GM12878 (cell line): ENCODE results near the gene MBD3L2B. TPM values are rescaled to one million over a fixed set of nuclear protein-coding genes. Genes with fewer than 3 reads are reported as not detected.

Experiments used
- ATAC-seq: fragments of 200-7000 bp; cut with Tn5 transposase; 3 replicates; pipeline ENCODE4 v1.9.1; 2020; ENCODE audit warnings: mild to moderate bottlenecking, moderate library complexity
- BruUV-seq: library from RNA; stranded (reverse); fragments of 400-500 nt; replicated peaks from 2 replicates; lab custom pipeline; 2021; lab: Mats Ljungman, UMichigan
- CTCF ChIA-PET: fragments of 300-600 bp; sonication (Branson Sonifier 250); formaldehyde crosslinking; extraction: SDS; loops from one replicate; lab custom pipeline; 2021; ENCODE audit warnings: inconsistent platforms; lab: Yijun Ruan, JAX
- POLR2A ChIA-PET: fragments of 350-600 bp; formaldehyde crosslinking; extraction: SDS; loops from one replicate; lab custom pipeline; 2021; ENCODE audit warnings: inconsistent platforms; lab: Charles Lee
- RAD21 ChIA-PET: fragments of 300-600 bp; sonication (Branson Sonifier 250); formaldehyde crosslinking; loops from one replicate; lab custom pipeline; 2023; ENCODE audit warnings: antibody characterized with exemption; ENCODE audit not compliant: unreplicated experiment; lab: Charles Lee
- SMC1A ChIA-PET: fragments of 300-600 bp; sonication (Branson Sonifier 250); formaldehyde crosslinking; loops from one replicate; lab custom pipeline; 2023; ENCODE audit not compliant: unreplicated experiment, uncharacterized antibody; lab: Charles Lee
- DNase-seq: peaks from one replicate; pipeline ENCODE4 v3.0.0-alpha.2; 2011; ENCODE audit warnings: low read depth, low spot score
- FAIRE-seq: peaks from 3 replicates; lab custom pipeline; 2011; peaks lifted over from hg19 to GRCh38; lab: Jason Lieb, UNC
- H2AFZ ChIP-seq: 2 replicates; pipeline ENCODE4 v1.6.0; 2011; ENCODE audit warnings: low read depth, low read length, control low read depth; ENCODE audit not compliant: control insufficient read depth
- H3K27ac ChIP-seq: 2 replicates; pipeline ENCODE4 v1.5.1; 2011; ENCODE audit warnings: control low read depth; ENCODE audit not compliant: control insufficient read depth, insufficient read depth
- H3K27me3 ChIP-seq, 2 experiments: replicated peaks in 1 of 2; 2 replicates each; pipeline versions ENCODE4 v1.6.0 to v1.6.1; 2011; ENCODE audit warnings: low read length in 1 of 2; ENCODE audit not compliant: control insufficient read depth in 2 of 2, insufficient read depth in 2 of 2
- H3K36me3 ChIP-seq, 2 experiments: 2 replicates each; pipeline ENCODE4 v1.5.1; 2011; ENCODE audit warnings: low read length in 1 of 2; ENCODE audit not compliant: control insufficient read depth in 2 of 2, insufficient read depth in 2 of 2
- H3K4me1 ChIP-seq: 2 replicates; pipeline ENCODE4 v1.6.1; 2011; ENCODE audit warnings: mild to moderate bottlenecking, low read length, moderate library complexity, mixed read lengths; ENCODE audit not compliant: control insufficient read depth, insufficient read depth
- H3K4me2 ChIP-seq: 2 replicates; pipeline ENCODE4 v1.6.0; 2011; ENCODE audit warnings: control low read depth; ENCODE audit not compliant: control insufficient read depth, insufficient read depth
- H3K4me3 ChIP-seq: fragments of 200-600 bp; sonication (generic); 2 replicates; pipeline ENCODE4 v1.5.1; 2016
- H3K79me2 ChIP-seq: 2 replicates; pipeline ENCODE4 v1.6.0; 2011; ENCODE audit warnings: low read length; ENCODE audit not compliant: control insufficient read depth, insufficient read depth
- H3K9ac ChIP-seq: 2 replicates; pipeline ENCODE4 v1.8.0; 2011; ENCODE audit warnings: low read length, control low read depth, mixed read lengths; ENCODE audit not compliant: control insufficient read depth, insufficient read depth
- H3K9me3 ChIP-seq: replicated peaks from 3 replicates; pipeline ENCODE4 v1.5.1; 2011; ENCODE audit warnings: mild to moderate bottlenecking, low read length; ENCODE audit not compliant: control insufficient read depth, insufficient read depth
- H4K20me1 ChIP-seq: 2 replicates; pipeline ENCODE4 v1.6.0; 2011; ENCODE audit not compliant: control insufficient read depth, insufficient read depth
- CEBPZ ChIP-seq: fragments of 150-350 bp; IDR thresholded peaks from 2 replicates; pipeline ENCODE4 v1.6.1; 2016; ENCODE audit warnings: low read depth, low read length
- CREB1 ChIP-seq: IDR thresholded peaks from 2 replicates; pipeline ENCODE4 v1.6.1; 2012; ENCODE audit warnings: low read depth, mild to moderate bottlenecking, inconsistent platforms
- IKZF2 ChIP-seq, 2 experiments: fragments of 450-650 bp; IDR thresholded peaks; 2 replicates each; pipeline ENCODE4 v1.6.1; 2017; ENCODE audit warnings: mild to moderate bottlenecking in 2 of 2, moderate library complexity in 2 of 2
- NR2C2 ChIP-seq: IDR thresholded peaks from 2 replicates; pipeline ENCODE4 v1.6.1; 2011; ENCODE audit warnings: borderline replicate concordance, low read depth; ENCODE audit not compliant: control insufficient read depth, insufficient read length
- RAD51 ChIP-seq: fragments of 450-650 bp; IDR thresholded peaks from 2 replicates; pipeline ENCODE4 v1.6.1; 2016; ENCODE audit warnings: moderate library complexity, mild to moderate bottlenecking, inconsistent platforms
- RB1 ChIP-seq: fragments of 450-650 bp; formaldehyde crosslinking; IDR thresholded peaks from 2 replicates; pipeline ENCODE4 v1.6.1; 2017; ENCODE audit warnings: mild to moderate bottlenecking, borderline replicate concordance
- RBBP5 ChIP-seq: fragments of 200-600 bp; sonication (generic); conservative IDR thresholded peaks from 2 replicates; pipeline ENCODE4 v1.6.1; 2016
- SIX5 ChIP-seq: IDR thresholded peaks from 2 replicates; pipeline ENCODE4 v1.6.1; 2011; ENCODE audit warnings: mild to moderate bottlenecking, low read depth, low read length, moderate library complexity; ENCODE audit not compliant: severe bottlenecking
- SPI1 ChIP-seq: IDR thresholded peaks from 2 replicates; pipeline ENCODE4 v1.6.1; 2011; ENCODE audit warnings: low read depth, mild to moderate bottlenecking, low read length, moderate library complexity, borderline replicate concordance; ENCODE audit not compliant: insufficient read depth
- STAT3 ChIP-seq: IDR thresholded peaks from 2 replicates; pipeline ENCODE4 v1.6.1; 2011; ENCODE audit warnings: low read depth, low read length, improper control_type of control experiment
- TARDBP ChIP-seq: IDR thresholded peaks from 2 replicates; pipeline ENCODE4 v1.6.1; 2016; ENCODE audit warnings: borderline replicate concordance
- ZNF207 ChIP-seq: fragments of 450-650 bp; IDR thresholded peaks from 2 replicates; pipeline ENCODE4 v1.6.1; 2014; ENCODE audit warnings: antibody characterized with exemption, mild to moderate bottlenecking, borderline replicate concordance
- WGBS: methylation state at CpG from one replicate; pipeline ENCODE4 v1.1.6; 2016; ENCODE audit warnings: low lambda C conversion rate; ENCODE audit not compliant: insufficient replicate concordance, insufficient coverage; ENCODE audit errors: missing lambda C conversion rate; 5-methylcytosine and 5-hydroxymethylcytosine counted together
- in situ Hi-C: fragments of 300-500 bp; cut with MboI; formaldehyde crosslinking; loops from 9 replicates; pipeline ENCODE4 v1.14.3; 2018; ENCODE audit warnings: mixed read lengths
- intact Hi-C: fragments of 100-400 bp; cut with micrococcal nuclease; formaldehyde crosslinking; loops from one replicate; pipeline ENCODE4 v1.14.2; 2022; ENCODE audit not compliant: unreplicated experiment
- polyA plus RNA-seq, 11 experiments: library from polyadenylated mRNA; depleted of rRNA in 4 of 11; unstranded in 6 of 11; stranded (reverse) in 5 of 11; fragments of >200 nt; fragmentation: Nextera tagmentation in 4 of 11; fragmentation: Illumina TruSeq in 1 of 11; extraction: Ambion mirVana in 4 of 11; extraction: Trizol in 1 of 11; gene quantifications; 1 replicate in 1 of 11; 2 replicates in 10 of 11; pipeline versions ENCODE4 v1.2.1 to v1.2.3, GENCODE V29; 2011 to 2016; ENCODE audit warnings: inconsistent platforms in 2 of 11, missing spikeins in 2 of 11, low read depth in 1 of 11
- total RNA-seq, 4 experiments: library from RNA; depleted of rRNA in 3 of 4; stranded (reverse); fragments of >200 nt in 3 of 4; fragmentation: Illumina TruSeq in 1 of 4; extraction: Trizol in 1 of 4; gene quantifications; 2 replicates each; pipeline versions ENCODE4 v1.2.1 to v1.2.3, GENCODE V29; 2013 to 2021
- TF ChIP-seq, protein P1 (sequence below): fragments of 450-650 bp; IDR thresholded peaks from 2 replicates; pipeline ENCODE4 v1.6.1; 2017; ENCODE audit warnings: antibody characterized with exemption, mild to moderate bottlenecking, moderate library complexity
- TF ChIP-seq, protein P2 (sequence below): fragments of 150-350 bp; IDR thresholded peaks from 2 replicates; pipeline ENCODE4 v1.6.1; 2014; ENCODE audit warnings: mild to moderate bottlenecking, low read depth, low read length
- TF ChIP-seq, protein P3 (sequence below): fragments of 450-650 bp; IDR thresholded peaks from 2 replicates; pipeline ENCODE4 v1.6.1; 2017; ENCODE audit warnings: mild to moderate bottlenecking

The MBD3L2B gene
- total and polyA plus RNA-seq, 10 of the 15 experiments (the other 5 are each of a cell fraction or from before 2014, with no cell fraction given), result 0.10 TPM; not detected in 9

DNA sequence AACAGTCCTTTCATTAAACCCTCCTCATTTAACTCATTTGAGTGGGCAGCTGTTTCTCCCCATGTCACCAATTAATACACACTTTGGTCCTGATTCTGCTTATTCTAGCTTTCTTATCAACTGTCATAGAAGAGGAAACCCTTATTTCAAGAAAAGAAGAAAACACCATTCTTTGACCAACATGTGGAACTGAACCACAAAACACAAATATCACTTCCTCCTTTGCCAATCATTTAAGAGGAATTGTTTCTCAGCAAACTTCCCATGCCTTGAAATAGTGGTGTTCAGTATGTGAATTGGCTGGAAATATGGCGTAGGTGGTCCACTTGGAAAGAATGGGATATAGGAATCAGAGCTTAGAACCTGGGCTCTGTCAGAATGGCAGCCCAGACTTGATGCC, 20.4 kb downstream of the MBD3L2B start:
- intact Hi-C loops (no loop called here), in situ Hi-C loops (no loop called here)
- ChIA-PET RAD21 (interaction anchor here (2.0 kb wide), 1 partner anchor 68 kb away, joined by 14 read pairs; the partner anchor contains the start of gene ZNF557), CTCF (interaction anchor here (0.5 kb wide), 1 partner anchor 101 kb away, joined by 4 read pairs; no protein-coding TSS in a partner anchor), POLR2A (interaction anchor here (0.6 to 1.0 kb wide), 4 partner anchors 35 to 438 kb away, joined by 3 to 5 read pairs (median 4); partner anchors contain the start of gene ZNF557), SMC1A (interaction anchor here (1.1 to 1.6 kb wide), 4 partner anchors 8 to 99 kb away, joined by 3 to 5 read pairs (median 4); no protein-coding TSS in a partner anchor)
- no peak overlapping the region for H3K4me3 ChIP-seq
- H3K36me3 ChIP-seq, result no peaks in the 10 kb centered on the region
- no peak overlapping the region for H3K27ac ChIP-seq
- H3K4me2 ChIP-seq, result no peak overlapping the region
- FAIRE-seq (no peak), DNase-seq (no peak), ATAC-seq (no peak)
- 0 out of 3 replicates have a peak, but pooled peaks cover 2% of the 10 kb centered on the region for H3K9me3 ChIP-seq
- WGBS, result 42% methylated on average over 1 of the region's 1 CpG
- H3K27me3 ChIP-seq, result no peaks in the 10 kb centered on the region
- H3K4me1 ChIP-seq, result no peaks in the 10 kb centered on the region
- H4K20me1 ChIP-seq, result no peaks in the 10 kb centered on the region
- no peak overlapping the region for H2AFZ ChIP-seq
- no peaks in the 10 kb centered on the region for H3K79me2 ChIP-seq
- no TSS peak for BruUV-seq
- H3K9ac ChIP-seq, result no peak overlapping the region
- TF ChIP-seq CREB1 (no peak), SIX5 (no peak), RAD51 (no peak), IKZF2 (IDR thresholded peaks at IDR 0.05) (peak in 1 of 2 experiments; percentile 16; a peak in 1 of 4 replicates), RB1 (no peak), NR2C2 (no peak), CEBPZ (no peak), SPI1 (peak; percentile 35; the same call in 1 of the 2 replicates), STAT3 (no peak), TARDBP (no peak), RBBP5 (no peak), ZNF207 (no peak)
- TF ChIP-seq, protein P1, sequence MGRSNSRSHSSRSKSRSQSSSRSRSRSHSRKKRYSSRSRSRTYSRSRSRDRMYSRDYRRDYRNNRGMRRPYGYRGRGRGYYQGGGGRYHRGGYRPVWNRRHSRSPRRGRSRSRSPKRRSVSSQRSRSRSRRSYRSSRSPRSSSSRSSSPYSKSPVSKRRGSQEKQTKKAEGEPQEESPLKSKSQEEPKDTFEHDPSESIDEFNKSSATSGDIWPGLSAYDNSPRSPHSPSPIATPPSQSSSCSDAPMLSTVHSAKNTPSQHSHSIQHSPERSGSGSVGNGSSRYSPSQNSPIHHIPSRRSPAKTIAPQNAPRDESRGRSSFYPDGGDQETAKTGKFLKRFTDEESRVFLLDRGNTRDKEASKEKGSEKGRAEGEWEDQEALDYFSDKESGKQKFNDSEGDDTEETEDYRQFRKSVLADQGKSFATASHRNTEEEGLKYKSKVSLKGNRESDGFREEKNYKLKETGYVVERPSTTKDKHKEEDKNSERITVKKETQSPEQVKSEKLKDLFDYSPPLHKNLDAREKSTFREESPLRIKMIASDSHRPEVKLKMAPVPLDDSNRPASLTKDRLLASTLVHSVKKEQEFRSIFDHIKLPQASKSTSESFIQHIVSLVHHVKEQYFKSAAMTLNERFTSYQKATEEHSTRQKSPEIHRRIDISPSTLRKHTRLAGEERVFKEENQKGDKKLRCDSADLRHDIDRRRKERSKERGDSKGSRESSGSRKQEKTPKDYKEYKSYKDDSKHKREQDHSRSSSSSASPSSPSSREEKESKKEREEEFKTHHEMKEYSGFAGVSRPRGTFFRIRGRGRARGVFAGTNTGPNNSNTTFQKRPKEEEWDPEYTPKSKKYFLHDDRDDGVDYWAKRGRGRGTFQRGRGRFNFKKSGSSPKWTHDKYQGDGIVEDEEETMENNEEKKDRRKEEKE, result no peak
- TF ChIP-seq, protein P2, sequence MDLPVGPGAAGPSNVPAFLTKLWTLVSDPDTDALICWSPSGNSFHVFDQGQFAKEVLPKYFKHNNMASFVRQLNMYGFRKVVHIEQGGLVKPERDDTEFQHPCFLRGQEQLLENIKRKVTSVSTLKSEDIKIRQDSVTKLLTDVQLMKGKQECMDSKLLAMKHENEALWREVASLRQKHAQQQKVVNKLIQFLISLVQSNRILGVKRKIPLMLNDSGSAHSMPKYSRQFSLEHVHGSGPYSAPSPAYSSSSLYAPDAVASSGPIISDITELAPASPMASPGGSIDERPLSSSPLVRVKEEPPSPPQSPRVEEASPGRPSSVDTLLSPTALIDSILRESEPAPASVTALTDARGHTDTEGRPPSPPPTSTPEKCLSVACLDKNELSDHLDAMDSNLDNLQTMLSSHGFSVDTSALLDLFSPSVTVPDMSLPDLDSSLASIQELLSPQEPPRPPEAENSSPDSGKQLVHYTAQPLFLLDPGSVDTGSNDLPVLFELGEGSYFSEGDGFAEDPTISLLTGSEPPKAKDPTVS, result no peak
- TF ChIP-seq, protein P3, sequence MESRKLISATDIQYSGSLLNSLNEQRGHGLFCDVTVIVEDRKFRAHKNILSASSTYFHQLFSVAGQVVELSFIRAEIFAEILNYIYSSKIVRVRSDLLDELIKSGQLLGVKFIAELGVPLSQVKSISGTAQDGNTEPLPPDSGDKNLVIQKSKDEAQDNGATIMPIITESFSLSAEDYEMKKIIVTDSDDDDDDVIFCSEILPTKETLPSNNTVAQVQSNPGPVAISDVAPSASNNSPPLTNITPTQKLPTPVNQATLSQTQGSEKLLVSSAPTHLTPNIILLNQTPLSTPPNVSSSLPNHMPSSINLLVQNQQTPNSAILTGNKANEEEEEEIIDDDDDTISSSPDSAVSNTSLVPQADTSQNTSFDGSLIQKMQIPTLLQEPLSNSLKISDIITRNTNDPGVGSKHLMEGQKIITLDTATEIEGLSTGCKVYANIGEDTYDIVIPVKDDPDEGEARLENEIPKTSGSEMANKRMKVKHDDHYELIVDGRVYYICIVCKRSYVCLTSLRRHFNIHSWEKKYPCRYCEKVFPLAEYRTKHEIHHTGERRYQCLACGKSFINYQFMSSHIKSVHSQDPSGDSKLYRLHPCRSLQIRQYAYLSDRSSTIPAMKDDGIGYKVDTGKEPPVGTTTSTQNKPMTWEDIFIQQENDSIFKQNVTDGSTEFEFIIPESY, result no peak
